OCI-M2 (cell line): Measurements from ENCODE around the gene LEPR.
"Not testable (repeated sequence)": the region's sequence is repeated elsewhere in the genome, so short reads cannot be mapped to it uniquely, and the experiment has no call there.

Experiments
- DNase-seq: peaks from one replicate; lab custom pipeline; 2025; ENCODE audit not compliant: unreplicated experiment; lab: John Stamatoyannopoulos, UW

LEPR gene

DNA sequence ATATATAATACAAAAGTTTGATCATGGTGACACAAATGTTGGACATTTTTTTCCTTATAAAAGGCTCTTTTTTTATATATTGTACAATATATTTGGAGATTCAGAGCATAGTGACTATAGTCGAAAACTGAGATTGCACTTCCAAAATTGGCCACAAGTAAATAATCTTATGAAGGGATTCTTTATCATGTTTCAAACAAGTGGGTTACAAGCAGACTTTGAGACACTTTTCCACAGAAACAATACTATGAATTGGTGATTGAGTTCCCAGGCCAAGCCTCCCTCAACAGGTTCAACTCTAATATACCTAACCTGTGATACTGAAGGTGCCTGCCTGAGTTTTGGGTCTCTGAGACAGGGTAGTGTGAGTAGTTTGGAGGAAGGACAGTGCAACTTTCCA lies 13.8 kb downstream of the LEPR start:
- no peak for DNase-seq

DNA sequence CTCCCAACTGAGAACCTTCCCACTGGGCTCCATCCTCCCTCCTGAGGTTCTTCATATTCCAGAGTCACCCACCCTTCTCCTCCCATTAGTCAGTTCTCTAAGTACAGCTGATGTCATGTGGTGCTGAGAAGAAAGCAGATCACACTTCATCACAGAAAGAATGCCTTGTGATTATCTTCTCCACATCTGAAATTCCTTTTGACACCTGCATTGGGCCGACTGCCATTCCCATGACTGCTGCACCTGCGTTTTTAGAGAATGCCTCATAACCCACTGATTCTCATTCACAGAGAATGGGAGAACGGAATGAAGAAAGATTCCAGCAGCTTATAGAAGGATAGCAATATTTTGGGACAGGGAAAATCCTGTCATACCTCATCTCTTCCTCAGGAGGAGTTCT lies 14.3 kb downstream of the LEPR start:
- DNase-seq = no peak

GRCh38 chr1:65435987-65436386 lies 15.5 kb downstream of the LEPR start:
- DNase-seq = no peak

DNA sequence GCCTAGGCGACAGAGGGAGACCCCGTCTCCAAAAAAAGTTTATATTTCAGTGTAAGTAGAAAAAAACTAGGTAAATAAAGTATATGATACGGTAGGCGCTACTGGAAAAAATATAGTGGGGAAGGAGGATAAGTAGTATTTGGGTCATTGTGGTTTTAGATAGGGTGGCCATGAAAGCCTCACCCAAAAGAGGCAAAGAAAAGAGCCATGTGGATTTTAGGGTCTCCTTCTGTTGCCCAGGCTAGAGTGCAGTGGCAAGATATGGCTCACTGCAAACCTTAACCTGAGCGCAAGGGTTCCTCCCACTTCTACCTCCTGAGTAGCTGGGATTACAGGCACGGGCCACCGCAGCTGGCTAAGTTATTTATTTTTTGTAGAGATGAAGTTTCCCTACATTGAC lies 17.1 kb downstream of the LEPR start:
- DNase-seq = no peak

- no peak for DNase-seq
Observed at GRCh38 chr1:65440322-65440900, 19.9 kb downstream of the LEPR start.

- no peak for DNase-seq
Observed at GRCh38 chr1:65440915-65441314, 20.4 kb downstream of the LEPR start.

- no peak for DNase-seq
Observed at GRCh38 chr1:65441464-65441863, 21.0 kb downstream of the LEPR start.

DNA sequence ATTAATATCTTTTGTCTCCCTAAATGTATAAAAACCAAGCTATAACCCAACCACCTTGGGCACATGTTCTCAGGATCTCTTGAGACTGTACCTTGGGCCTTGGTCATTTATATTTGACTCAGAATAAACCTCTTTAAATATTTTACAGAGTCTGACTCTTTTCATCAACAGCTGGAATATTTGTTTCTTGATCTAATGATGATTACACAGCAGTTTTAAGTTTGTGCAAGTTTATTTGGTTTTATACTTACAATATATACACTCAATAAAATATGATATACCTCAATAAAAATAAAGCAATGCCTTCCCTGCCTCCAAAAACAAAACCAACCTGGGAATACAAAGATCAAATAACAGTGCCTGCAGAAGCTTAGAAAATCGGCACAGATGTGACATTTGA lies 22.0 kb downstream of the LEPR start:
- no peak for DNase-seq

GRCh38 chr1:65443647-65444046 lies 23.2 kb downstream of the LEPR start:
- no peak for DNase-seq

- no peak for DNase-seq
Observed at GRCh38 chr1:65444128-65444640, 23.7 kb downstream of the LEPR start.

- DNase-seq = no peak
Observed at GRCh38 chr1:65445837-65446236, 25.4 kb downstream of the LEPR start.

DNA sequence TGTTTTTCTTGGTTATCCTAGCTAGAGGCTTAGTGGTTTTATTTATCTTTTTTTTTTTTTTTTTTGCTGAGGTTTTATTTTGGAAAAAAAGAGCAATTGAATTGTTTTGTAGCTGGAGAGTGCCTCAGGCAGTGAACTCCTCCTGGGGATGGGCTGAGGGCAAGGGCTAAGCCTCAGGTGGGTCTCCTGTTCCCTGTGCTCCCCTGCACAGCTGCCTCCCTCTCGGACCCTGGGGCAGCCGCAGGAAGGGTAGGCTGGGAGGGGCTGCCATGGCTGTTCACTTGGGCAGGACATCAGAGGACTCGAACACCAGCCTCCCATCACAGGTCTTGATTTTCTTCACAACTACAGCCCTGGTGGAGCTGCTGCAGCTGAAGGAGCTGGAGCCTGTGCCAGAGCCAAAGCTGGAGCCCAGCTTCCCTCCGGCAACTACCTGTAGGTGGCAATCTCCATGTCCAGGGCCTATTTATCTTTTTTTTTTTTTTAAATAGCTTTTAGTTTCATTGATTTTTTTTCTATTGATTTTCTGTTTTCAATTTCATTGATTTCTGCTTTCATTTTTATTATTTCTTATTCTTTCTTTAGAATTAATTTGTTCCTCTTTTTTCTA lies 28.9 kb downstream of the LEPR start:
- DNase-seq = no peak

DNA sequence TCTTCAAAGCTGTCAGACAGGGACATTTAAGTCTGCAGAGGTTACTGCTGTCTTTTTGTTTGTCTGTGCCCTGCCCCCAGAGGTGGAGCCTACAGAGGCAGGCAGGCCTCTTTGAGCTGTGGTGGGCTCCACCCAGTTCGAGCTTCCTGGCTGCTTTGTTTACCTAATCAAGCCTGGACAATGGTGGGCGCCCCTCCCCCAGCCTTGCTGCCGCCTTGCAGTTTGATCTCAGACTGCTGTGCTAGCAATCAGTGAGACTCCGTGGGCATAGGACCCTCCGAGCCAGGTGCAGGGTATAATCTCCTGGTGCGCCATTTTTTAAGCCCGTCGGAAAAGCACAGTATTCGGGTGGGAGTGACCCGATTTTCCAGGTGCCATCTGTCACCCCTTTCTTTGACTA lies 35.2 kb downstream of the LEPR start:
- not testable (repeated sequence) for DNase-seq

DNA sequence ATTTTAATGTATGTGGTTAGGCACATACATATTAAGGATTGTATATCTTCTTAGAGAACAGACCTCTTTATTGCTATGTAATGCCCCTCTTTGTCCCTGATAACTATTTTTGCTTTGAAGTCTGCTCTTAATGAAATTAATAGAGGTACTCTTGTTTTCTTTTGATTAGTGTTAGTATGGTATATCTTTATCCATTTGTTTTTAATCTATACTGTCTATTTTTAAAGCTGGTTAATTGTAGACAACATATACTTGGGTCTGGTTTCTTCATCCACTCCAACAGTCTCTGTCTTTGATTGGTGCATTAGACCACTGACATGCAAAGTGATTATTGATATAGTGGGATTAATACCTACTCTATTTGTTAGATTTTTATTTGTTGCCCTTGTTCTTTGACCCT lies 36.0 kb downstream of the LEPR start:
- DNase-seq = no peak

- DNase-seq = no peak
Observed at GRCh38 chr1:65457868-65458267, 37.4 kb downstream of the LEPR start.

DNA sequence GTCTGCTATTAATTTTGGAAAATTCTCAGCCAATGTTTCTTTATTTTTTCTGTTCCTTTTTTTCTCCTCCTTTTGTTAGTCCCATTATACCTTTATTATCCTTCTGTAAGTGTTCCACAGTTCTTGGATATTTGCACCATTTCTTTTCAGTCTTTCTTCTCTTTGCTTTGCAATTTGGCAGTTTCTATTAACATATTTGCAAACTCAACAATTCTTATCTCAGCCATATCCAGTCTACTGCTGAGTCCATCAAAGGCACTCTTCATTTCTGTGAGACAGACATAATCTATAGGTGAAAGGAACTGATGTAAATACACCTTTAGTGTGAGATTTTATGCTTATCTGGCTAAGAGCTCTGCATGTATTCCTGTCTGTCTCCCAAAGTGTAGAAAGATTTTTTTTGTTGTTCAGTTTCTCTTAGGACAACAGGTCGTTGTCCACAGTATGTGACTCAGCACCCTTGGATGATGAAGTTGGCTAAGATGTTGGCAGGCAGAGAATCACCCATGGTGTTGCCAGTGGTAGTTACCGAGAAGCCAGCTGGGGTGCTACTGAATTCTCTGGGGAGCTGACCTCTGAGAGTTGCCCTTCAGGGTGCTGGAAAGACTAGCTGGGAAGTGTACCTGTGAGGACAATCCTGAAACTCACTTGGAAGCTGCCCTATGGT lies 38.4 kb downstream of the LEPR start:
- no peak for DNase-seq

GRCh38 chr1:65459397-65459768 lies 38.9 kb downstream of the LEPR start:
- DNase-seq = no peak

- not testable (repeated sequence) for DNase-seq
Observed at GRCh38 chr1:65465837-65466236, 45.4 kb downstream of the LEPR start.

GRCh38 chr1:65467536-65467935 lies 47.1 kb downstream of the LEPR start:
- no peak for DNase-seq

- peak; percentile 30 for DNase-seq
Observed at GRCh38 chr1:65469126-65469888, 48.8 kb downstream of the LEPR start.

GRCh38 chr1:65469889-65470340 lies 49.4 kb downstream of the LEPR start:
- no peak for DNase-seq
